Transverse colon (tissue), 4 donors: ENCODE data around the gene TTLL9. TPM values are rescaled to one million over a fixed set of nuclear protein-coding genes. Genes with fewer than 3 reads are reported as not detected.
"Not testable (repeated sequence)": the region's sequence is repeated elsewhere in the genome, so short reads cannot be mapped to it uniquely, and the experiment has no call there.

Experiments
- DNase-seq: peaks from one replicate; pipeline ENCODE4 v3.0.0-alpha.2; 2019
- H3K27ac ChIP-seq, 4 donors: fragments of 200-600 bp; sonication (generic); 2 replicates each; pipeline ENCODE4 v1.5.1; 2016 to 2018; ENCODE audit warnings: inconsistent platforms in 4 of 4
- H3K27me3 ChIP-seq: fragments of 200-600 bp; sonication (generic); 2 replicates; pipeline ENCODE4 v1.5.1; 2017; ENCODE audit warnings: inconsistent platforms
- H3K36me3 ChIP-seq, 4 donors: fragments of 200-600 bp; sonication (generic); 2 replicates each; pipeline ENCODE4 v1.5.1; 2017 to 2019; ENCODE audit warnings: inconsistent platforms in 4 of 4
- H3K4me1 ChIP-seq, 4 donors: fragments of 200-600 bp; sonication (generic); 2 replicates each; pipeline ENCODE4 v1.5.1; 2017 to 2020; ENCODE audit warnings: inconsistent platforms in 4 of 4
- H3K4me3 ChIP-seq, 4 donors: fragments of 200-600 bp; sonication (generic); 1 replicate in 1 of 4; 2 replicates in 3 of 4; pipeline versions ENCODE4 v1.5.1 to v1.6.1; 2017 to 2019; ENCODE audit warnings: inconsistent platforms in 4 of 4
- H3K9me3 ChIP-seq, 2 donors: fragments of 200-600 bp; sonication (generic); 2 replicates each; pipeline ENCODE4 v1.5.1; 2017 to 2019; ENCODE audit warnings: inconsistent platforms in 2 of 2
- EP300 ChIP-seq: sonication (generic); formaldehyde crosslinking; IDR thresholded peaks from one replicate; pipeline ENCODE4 v1.6.1; 2017; ENCODE audit warnings: antibody characterized with exemption, low read depth
- POLR2A ChIP-seq: fragments of 450-650 bp; IDR thresholded peaks from one replicate; pipeline ENCODE4 v1.6.1; 2016; ENCODE audit warnings: antibody characterized with exemption, mild to moderate bottlenecking, moderate library complexity
- POLR2AphosphoS5 ChIP-seq, 3 donors: sonication (generic); formaldehyde crosslinking; IDR thresholded peaks; one replicate each; pipeline ENCODE4 v1.6.1; 2016; ENCODE audit warnings: antibody characterized with exemption in 3 of 3
- WGBS, 2 donors: methylation state at CpG; one replicate each; pipeline ENCODE4 v1.1.5; 2018; ENCODE audit warnings: low coverage in 1 of 2; 5-methylcytosine and 5-hydroxymethylcytosine counted together
- in situ Hi-C, 4 donors: fragments of 200-750 bp; cut with MboI; loops; one replicate each; pipeline versions ENCODE4 v1.15.0 to v1.15.1; 2017; ENCODE audit warnings: low sequenced_read_pairs in 3 of 4, low pct_ligation_motif_present in 1 of 4, low pct_unique_long_range_greater_than_20kb in 1 of 4
- intact Hi-C: fragments of 100-400 bp; cut with DNase I; formaldehyde crosslinking; loops from one replicate; pipeline ENCODE4 v1.15.1; 2023; ENCODE audit warnings: low total_unique reads
- total RNA-seq, 4 donors: library from RNA; depleted of rRNA; stranded (reverse); fragments of >200 nt; gene quantifications; one replicate each; pipeline ENCODE4 v1.1.0, GENCODE V29; 2016
- TF ChIP-seq, protein P1 (sequence below), 5 experiments: fragments of 200-600 bp in 3 of 5; fragments of 450-650 bp in 2 of 5; sonication (generic) in 3 of 5; IDR thresholded peaks; 1 replicate in 2 of 5; 2 replicates in 3 of 5; pipeline ENCODE4 v1.5.1; 2016 to 2017; ENCODE audit warnings: antibody characterized with exemption in 5 of 5, inconsistent platforms in 3 of 5, mild to moderate bottlenecking in 2 of 5, moderate library complexity in 1 of 5

Gene TTLL9
- total RNA-seq, 4 donors from 2014 or later, result not detected

DNA sequence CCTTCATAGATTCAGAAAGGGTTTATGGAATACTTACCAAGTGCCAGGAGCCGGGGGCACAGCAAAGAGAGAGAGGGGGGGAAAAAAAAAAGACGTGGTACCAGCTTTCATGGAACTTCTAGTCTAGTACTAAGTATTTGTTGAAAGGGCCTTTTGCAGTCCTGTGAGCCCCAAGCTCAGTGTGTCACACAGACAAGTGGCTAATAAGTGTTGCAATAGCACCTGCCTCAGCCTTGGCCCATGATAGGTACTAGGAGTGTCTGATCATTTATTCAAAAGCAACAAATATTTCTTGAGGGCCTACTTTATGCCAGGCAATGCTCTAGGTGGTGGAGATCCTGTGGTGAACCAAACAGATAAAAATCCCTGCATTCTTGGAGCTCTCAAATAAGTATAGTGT is 43.4 kb upstream of the TTLL9 start:
- H3K4me3 ChIP-seq, result no peak overlapping the region
- 67 to 68% methylated on average over 2 of the region's 2 CpGs for WGBS, 2 donors
- no peaks in the 10 kb centered on the region for H3K36me3 ChIP-seq
- in situ Hi-C loops, result no loop called here
- TF ChIP-seq POLR2AphosphoS5 (IDR thresholded peaks at IDR 0.05), result no peak
- TF ChIP-seq, protein P1, sequence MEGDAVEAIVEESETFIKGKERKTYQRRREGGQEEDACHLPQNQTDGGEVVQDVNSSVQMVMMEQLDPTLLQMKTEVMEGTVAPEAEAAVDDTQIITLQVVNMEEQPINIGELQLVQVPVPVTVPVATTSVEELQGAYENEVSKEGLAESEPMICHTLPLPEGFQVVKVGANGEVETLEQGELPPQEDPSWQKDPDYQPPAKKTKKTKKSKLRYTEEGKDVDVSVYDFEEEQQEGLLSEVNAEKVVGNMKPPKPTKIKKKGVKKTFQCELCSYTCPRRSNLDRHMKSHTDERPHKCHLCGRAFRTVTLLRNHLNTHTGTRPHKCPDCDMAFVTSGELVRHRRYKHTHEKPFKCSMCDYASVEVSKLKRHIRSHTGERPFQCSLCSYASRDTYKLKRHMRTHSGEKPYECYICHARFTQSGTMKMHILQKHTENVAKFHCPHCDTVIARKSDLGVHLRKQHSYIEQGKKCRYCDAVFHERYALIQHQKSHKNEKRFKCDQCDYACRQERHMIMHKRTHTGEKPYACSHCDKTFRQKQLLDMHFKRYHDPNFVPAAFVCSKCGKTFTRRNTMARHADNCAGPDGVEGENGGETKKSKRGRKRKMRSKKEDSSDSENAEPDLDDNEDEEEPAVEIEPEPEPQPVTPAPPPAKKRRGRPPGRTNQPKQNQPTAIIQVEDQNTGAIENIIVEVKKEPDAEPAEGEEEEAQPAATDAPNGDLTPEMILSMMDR (IDR thresholded peaks at IDR 0.05), result no peak
- TF ChIP-seq EP300, result no peak
- TF ChIP-seq POLR2A, result no peak
- intact Hi-C loops, result loop anchor here (10.0 kb wide), 1 partner anchor 208 kb away; no protein-coding TSS in a partner anchor
- no peak for DNase-seq
- H3K27me3 ChIP-seq, result no peaks in the 10 kb centered on the region
- H3K4me1 ChIP-seq, result peaks cover 0 to 9% (median 4%) of the 10 kb centered on the region in 4 donors
- no peaks in the 10 kb centered on the region for H3K9me3 ChIP-seq
- H3K27ac ChIP-seq, result no peak overlapping the region

DNA sequence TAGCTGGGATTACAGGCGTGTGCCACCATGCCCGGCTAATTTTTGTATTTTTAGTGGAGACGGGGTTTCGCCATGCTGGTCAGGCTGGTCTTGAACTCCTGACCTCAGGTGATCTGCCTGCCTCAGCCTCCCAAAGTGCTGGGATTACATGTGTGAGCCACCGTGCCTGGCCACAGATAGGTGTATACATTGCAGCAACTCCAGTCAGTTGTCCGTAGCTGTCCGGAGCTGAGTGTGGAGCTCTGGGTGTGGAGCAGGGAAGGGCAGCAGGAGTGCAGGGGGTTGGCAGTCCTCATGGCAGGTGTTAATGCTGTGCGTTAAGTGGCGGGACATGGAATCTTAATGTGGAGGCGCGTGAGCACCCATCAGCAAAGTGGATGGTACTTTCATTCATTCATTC is 42.4 kb upstream of the TTLL9 start:
- in situ Hi-C loops, H3K4me3 ChIP-seq, H3K27ac ChIP-seq, H3K36me3 ChIP-seq, H3K4me1 ChIP-seq, H3K9me3 ChIP-seq, H3K27me3 ChIP-seq, DNase-seq: not testable (repeated sequence)
- WGBS, 2 donors, result 90 to 91% methylated on average over 3 to 11 of the region's 11 CpGs
- intact Hi-C loops, result loop anchor here (10.0 kb wide), 1 partner anchor 207 kb away; no protein-coding TSS in a partner anchor

DNA sequence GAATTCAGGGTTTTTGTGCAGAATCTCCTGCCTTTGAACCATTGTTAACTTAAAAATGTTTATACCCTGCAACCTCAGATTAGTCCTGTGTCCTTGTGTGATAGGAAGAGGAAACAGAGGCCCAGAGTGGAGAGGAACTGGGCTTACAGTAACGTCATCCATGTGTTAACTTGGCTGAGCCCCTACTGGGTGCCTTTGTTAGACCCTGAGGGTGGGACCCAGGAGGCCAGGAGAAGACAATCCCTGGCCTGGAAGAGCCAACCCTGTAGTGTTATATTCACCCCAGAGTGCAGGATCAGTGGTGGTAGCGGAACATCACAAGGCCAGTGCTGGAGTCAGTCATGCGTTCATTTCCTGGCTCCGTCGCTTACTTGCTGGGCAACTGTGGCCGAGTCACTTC is 40.7 kb upstream of the TTLL9 start:
- Histone ChIP-seq H3K36me3 (no peaks in the 10 kb centered on the region), H3K9me3 (no peaks in the 10 kb centered on the region), H3K4me1 (no peaks in the 10 kb centered on the region), H3K27ac (no peak overlapping the region), H3K4me3 (no peak overlapping the region), H3K27me3 (no peaks in the 10 kb centered on the region)
- no peak for TF ChIP-seq POLR2AphosphoS5 (IDR thresholded peaks at IDR 0.05)
- TF ChIP-seq EP300, result no peak
- no peak for TF ChIP-seq POLR2A
- intact Hi-C loops (loop anchor here (2.0 to 10.0 kb wide), 2 partner anchors 69 to 205 kb away; no protein-coding TSS in a partner anchor), in situ Hi-C loops (no loop called here)
- 80% methylated on average over 6 of the region's 6 CpGs; no CpG with 5 or more reads in 1 of the 2 donors for whole genome bisulfite sequencing, 2 donors
- no peak for DNase-seq

DNA sequence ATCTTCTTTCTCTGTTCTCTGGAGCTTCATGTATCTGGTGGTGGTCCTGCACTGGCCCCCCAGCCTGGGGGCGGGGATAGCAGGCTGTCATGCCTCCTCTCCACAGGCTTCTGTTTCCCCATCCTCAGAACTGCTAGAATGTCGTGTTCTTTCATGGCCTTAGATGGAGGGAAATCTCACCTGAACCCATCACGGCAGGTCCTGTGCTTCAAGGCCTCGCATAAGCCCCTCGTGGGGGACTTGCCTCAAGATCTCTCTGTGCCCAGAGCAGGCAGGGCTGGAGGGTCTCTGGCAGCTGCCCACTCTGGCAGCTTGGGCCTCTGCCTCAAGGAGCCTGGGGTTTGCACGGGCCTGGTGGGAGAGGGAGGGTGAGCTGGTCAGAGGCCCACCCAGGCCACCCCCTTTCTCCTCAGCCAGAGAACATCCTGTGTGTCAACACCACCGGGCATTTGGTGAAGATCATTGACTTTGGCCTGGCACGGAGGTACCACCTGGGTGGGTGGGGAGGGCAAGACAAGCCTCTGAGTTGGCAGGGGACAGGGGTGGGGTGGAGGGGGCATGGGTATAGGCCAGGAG is 39.9 kb upstream of the TTLL9 start:
- Histone ChIP-seq H3K27ac (no peak overlapping the region), H3K9me3 (no peaks in the 10 kb centered on the region), H3K4me1 (no peaks in the 10 kb centered on the region), H3K36me3 (no peaks in the 10 kb centered on the region), H3K4me3 (no peak overlapping the region), H3K27me3 (no peaks in the 10 kb centered on the region)
- TF ChIP-seq EP300, result no peak
- no peak for TF ChIP-seq POLR2A
- TF ChIP-seq POLR2AphosphoS5 (IDR thresholded peaks at IDR 0.05), result no peak
- TF ChIP-seq, protein P1 (IDR thresholded peaks at IDR 0.05), result no peak
- WGBS, 2 donors, result 87% methylated on average over 8 of the region's 8 CpGs; no CpG with 5 or more reads in 1 of the 2 donors
- no peak for DNase-seq
- intact Hi-C loops (loop anchor here (2.0 kb wide), 1 partner anchor 68 kb away; no protein-coding TSS in a partner anchor), in situ Hi-C loops (no loop called here)

DNA sequence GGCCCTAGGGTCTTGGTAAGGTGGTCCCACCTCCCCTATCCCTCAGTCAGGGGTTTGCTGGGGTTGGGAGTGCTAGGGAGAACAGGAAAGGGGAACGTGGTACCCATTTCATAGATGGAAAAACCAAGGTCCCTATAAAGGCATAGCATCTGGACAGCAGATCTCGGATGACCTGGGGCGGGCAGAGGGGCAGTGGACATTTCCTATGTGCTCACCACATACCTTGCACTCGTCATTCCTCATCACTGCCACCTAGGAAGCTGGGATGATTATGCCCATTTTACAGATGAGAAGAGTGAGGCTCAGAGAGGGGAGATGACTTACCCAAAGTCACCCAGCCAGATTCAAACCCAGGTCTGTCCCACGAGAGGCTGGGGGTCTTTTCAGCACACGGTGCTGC is 39.2 kb upstream of the TTLL9 start:
- no peak for DNase-seq
- H3K27ac ChIP-seq, result no peak overlapping the region
- no peaks in the 10 kb centered on the region for H3K36me3 ChIP-seq
- H3K4me3 ChIP-seq, result no peak overlapping the region
- peaks cover 0 to 7% (median 5%) of the 10 kb centered on the region in 4 donors for H3K4me1 ChIP-seq
- TF ChIP-seq EP300 (no peak), POLR2A (no peak), POLR2AphosphoS5 (IDR thresholded peaks at IDR 0.05) (no peak)
- TF ChIP-seq, protein P1 (IDR thresholded peaks at IDR 0.05), result no peak
- 86 to 100% methylated on average over 1 to 6 of the region's 6 CpGs for WGBS, 2 donors
- intact Hi-C loops, result loop anchor here (2.0 kb wide), 1 partner anchor 68 kb away; no protein-coding TSS in a partner anchor
- no peaks in the 10 kb centered on the region for H3K9me3 ChIP-seq
- in situ Hi-C loops, result no loop called here
- H3K27me3 ChIP-seq, result no peaks in the 10 kb centered on the region
